Measurements from ENCODE around the gene ZNF775. TPM values are rescaled to one million over a fixed set of nuclear protein-coding genes. Genes with fewer than 3 reads are reported as not detected.

The ZNF775 gene
- total and polyA plus RNA-seq, 9 donors: 5.4 to 8.0 (median 6.2) TPM

DNA sequence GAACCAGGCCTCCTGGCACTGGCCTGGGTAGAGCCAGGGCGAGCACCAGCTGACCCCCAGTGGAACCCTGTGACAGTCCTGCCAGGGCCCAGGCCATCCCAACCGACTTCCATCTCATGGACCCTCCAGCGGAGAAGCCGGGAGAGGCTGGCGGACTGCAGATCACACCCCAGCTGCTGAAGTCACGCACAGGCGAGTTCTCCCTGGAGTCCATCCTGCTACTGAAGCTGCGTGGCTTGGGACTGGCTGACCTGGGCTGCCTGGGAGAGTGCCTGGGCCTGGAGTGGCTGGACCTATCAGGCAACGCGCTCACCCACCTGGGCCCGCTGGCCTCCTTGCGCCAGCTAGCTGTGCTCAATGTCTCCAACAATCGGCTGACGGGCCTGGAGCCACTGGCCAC is 42.4 kb upstream of the ZNF775 start:
- Histone ChIP-seq H3K36me3 (ENCODE audit: control insufficient read depth, insufficient read depth, low read length) (peaks cover 14% of the 10 kb centered on the region), H3K4me3 (ENCODE audit: low read length) (no peak overlapping the region), H3K4me1 (ENCODE audit: control insufficient read depth, insufficient read depth, low read length) (peaks cover 54% of the 10 kb centered on the region), H3K27ac (ENCODE audit: low read length) (no peak overlapping the region), H3K27me3 (ENCODE audit: control insufficient read depth, insufficient read depth, low read length) (peaks cover 17% of the 10 kb centered on the region), H3K9me3 (replicated peaks; ENCODE audit: control insufficient read depth, low read depth, low read length) (no peaks in the 10 kb centered on the region)
- no peak for DNase-seq
- 87% methylated on average over 14 of the region's 14 CpGs for WGBS (ENCODE audit: insufficient coverage)

DNA sequence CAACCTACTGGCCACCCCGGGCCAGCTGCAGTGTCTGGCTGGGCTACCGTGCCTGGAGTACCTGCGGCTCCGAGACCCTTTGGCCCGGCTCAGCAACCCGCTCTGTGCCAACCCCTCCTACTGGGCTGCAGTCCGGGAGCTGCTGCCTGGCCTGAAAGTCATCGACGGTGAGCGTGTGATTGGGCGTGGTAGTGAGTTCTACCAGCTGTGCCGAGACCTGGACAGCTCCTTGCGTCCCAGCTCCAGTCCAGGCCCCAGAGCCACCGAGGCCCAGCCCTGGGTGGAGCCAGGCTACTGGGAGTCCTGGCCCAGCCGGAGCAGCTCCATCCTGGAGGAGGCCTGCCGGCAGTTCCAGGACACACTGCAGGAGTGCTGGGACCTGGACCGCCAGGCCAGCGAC is 42.0 kb upstream of the ZNF775 start:
- H3K4me1 ChIP-seq (ENCODE audit: control insufficient read depth, insufficient read depth, low read length): peaks cover 54% of the 10 kb centered on the region
- H3K27ac ChIP-seq (ENCODE audit: low read length): no peak overlapping the region
- no peak for DNase-seq
- 86% methylated on average over 18 of the region's 18 CpGs for WGBS (ENCODE audit: insufficient coverage)
- H3K4me3 ChIP-seq (ENCODE audit: low read length): no peak overlapping the region
- peaks cover 21% of the 10 kb centered on the region for H3K27me3 ChIP-seq (ENCODE audit: control insufficient read depth, insufficient read depth, low read length)
- no peaks in the 10 kb centered on the region for H3K9me3 ChIP-seq (replicated peaks; ENCODE audit: control insufficient read depth, low read depth, low read length)
- H3K36me3 ChIP-seq (ENCODE audit: control insufficient read depth, insufficient read depth, low read length): peaks cover 14% of the 10 kb centered on the region

DNA sequence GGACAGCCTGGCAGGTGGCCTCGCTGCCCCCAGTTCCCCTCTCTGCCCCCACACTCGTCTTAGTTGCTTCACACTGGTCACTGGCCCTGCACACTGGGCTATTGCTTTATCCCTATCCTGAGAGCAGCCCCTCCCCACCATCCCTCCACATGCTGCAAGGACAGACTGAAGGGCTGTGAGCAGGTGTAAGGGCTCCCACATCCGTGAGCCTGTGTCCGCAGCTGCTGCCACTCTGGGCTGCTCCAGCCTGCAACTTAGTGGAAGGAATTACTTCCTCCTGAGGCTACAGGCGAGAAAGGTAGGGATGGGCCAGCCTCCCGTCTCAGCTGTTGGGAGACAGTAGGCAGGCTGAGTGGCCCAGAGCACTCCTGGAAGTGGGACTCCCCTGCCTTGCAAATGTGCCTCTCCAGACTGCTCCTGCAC is 41.5 kb upstream of the ZNF775 start:
- peaks cover 14% of the 10 kb centered on the region for H3K36me3 ChIP-seq (ENCODE audit: control insufficient read depth, insufficient read depth, low read length)
- no peak overlapping the region for H3K27ac ChIP-seq (ENCODE audit: low read length)
- no peaks in the 10 kb centered on the region for H3K9me3 ChIP-seq (replicated peaks; ENCODE audit: control insufficient read depth, low read depth, low read length)
- peaks cover 54% of the 10 kb centered on the region for H3K4me1 ChIP-seq (ENCODE audit: control insufficient read depth, insufficient read depth, low read length)
- WGBS (ENCODE audit: insufficient coverage): 68% methylated on average over 4 of the region's 6 CpGs
- peak; percentile 39 for DNase-seq
- peaks cover 25% of the 10 kb centered on the region for H3K27me3 ChIP-seq (ENCODE audit: control insufficient read depth, insufficient read depth, low read length)
- no peak overlapping the region for H3K4me3 ChIP-seq (ENCODE audit: low read length)

DNA sequence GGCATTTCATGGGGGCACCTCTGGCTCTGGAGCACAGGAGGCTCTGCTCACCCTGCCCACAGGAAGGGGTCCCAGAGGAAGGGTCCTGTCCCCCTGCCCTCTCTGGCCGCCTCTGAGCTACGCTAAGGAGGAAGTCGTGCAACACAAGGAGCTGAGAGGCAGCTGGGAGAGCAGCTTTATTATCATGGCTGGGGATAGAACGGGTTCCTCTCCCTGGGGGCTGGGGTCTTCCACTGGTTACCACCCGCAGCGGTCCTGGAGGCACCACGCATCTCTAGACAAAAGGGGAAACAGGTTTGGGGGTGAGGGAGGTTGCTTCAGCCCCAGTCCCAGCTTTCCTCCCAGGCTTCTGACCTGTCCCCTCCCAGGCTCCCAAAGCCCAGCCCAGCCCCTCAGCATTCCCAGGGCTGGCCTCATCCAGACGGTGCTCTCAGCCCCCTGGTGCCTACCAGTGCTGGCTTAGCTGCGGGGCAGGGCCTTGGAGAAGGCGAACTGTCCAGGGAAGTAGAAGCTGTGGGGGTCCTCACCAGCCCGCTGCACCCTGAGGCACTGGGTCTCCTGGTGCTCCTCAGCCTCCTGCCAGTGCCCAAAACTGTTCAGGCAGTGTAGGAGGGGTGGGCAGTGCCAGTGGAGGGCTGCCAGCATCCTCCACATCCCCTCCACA is 40.8 kb upstream of the ZNF775 start:
- Histone ChIP-seq H3K36me3 (ENCODE audit: control insufficient read depth, insufficient read depth, low read length) (peaks cover 14% of the 10 kb centered on the region), H3K27ac (ENCODE audit: low read length) (no peak overlapping the region), H3K4me3 (ENCODE audit: low read length) (no peak overlapping the region), H3K27me3 (ENCODE audit: control insufficient read depth, insufficient read depth, low read length) (peaks cover 27% of the 10 kb centered on the region), H3K9me3 (replicated peaks; ENCODE audit: control insufficient read depth, low read depth, low read length) (no peaks in the 10 kb centered on the region), H3K4me1 (ENCODE audit: control insufficient read depth, insufficient read depth, low read length) (peaks cover 54% of the 10 kb centered on the region)
- DNase-seq: no peak
- WGBS (ENCODE audit: insufficient coverage): 64% methylated on average over 5 of the region's 11 CpGs

DNA sequence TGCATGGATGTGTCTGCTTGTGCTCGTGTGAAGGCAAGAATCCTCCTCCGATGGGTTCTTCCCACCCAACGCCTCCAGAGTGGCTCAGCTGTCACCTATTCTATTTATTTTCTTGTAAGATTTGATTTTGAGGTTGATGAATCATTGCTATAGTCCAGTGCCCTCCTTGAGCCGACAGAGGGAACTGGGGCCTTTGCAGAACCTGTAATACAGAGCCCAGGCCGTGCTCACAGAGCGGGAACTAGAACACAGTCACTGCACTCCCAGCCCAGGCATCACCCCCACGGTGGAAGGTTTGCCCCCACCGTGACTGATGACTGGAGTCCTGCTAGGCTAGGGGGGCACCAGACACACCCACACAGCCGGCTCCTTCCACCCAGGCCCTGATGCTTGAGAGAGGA is 39.7 kb upstream of the ZNF775 start:
- Histone ChIP-seq H3K27ac (ENCODE audit: low read length) (no peak overlapping the region), H3K4me1 (ENCODE audit: control insufficient read depth, insufficient read depth, low read length) (peaks cover 54% of the 10 kb centered on the region)
- WGBS (ENCODE audit: insufficient coverage): 90% methylated on average over 2 of the region's 9 CpGs

DNA sequence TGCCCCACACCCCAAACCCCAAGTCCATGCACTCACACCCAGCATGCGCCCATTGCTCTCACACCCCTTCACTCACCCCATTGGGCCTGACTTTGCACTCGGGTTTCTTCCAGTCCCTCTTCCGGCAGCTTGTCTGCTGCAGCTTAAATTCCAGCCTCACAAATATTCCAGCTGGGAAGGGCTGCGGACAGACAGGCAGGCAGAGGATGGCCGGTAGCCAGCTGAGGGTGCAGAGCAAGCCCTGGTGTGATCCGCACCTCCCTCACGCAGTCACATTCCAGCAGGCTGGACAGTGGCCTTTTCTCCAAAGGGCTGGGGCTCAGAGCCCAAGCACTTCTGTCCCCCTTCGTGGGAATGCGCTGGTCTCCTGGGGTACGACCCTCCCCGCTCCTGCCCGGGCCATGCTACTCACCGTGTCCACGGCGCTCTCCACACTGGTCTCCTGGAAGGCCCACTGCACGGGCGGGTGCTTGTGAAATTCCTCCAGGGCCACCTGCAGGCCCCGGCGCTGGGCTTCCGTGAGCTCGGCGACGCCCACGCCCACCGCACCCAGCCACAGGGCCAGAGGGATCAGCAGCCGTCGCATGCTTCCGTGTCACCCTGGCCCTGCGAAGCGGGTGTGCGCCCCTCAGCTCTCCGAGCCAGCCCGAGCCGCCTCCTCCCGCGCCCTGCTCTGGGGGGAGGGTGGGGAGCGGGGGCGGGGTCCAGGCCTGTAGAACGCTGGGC is 38.9 kb upstream of the ZNF775 start:
- peak overlapping the region; percentile 51 for H3K27ac ChIP-seq (ENCODE audit: low read length)
- peak; percentile 59 for DNase-seq
- H3K4me3 ChIP-seq (ENCODE audit: low read length): peak overlapping the region; percentile 58
- H3K36me3 ChIP-seq (ENCODE audit: control insufficient read depth, insufficient read depth, low read length): peaks cover 14% of the 10 kb centered on the region
- peaks cover 9% of the 10 kb centered on the region for H3K9me3 ChIP-seq (replicated peaks; ENCODE audit: control insufficient read depth, low read depth, low read length)
- H3K4me1 ChIP-seq (ENCODE audit: control insufficient read depth, insufficient read depth, low read length): peaks cover 54% of the 10 kb centered on the region
- WGBS (ENCODE audit: insufficient coverage): 9% methylated on average over 24 of the region's 39 CpGs
- peaks cover 31% of the 10 kb centered on the region for H3K27me3 ChIP-seq (ENCODE audit: control insufficient read depth, insufficient read depth, low read length)

More for the DNA sequence above, 39.7 kb upstream of the ZNF775 start:
- no peak for DNase-seq
- Histone ChIP-seq H3K27me3 (ENCODE audit: control insufficient read depth, insufficient read depth, low read length) (peaks cover 31% of the 10 kb centered on the region), H3K4me3 (ENCODE audit: low read length) (no peak overlapping the region), H3K9me3 (replicated peaks; ENCODE audit: control insufficient read depth, low read depth, low read length) (peaks cover 8% of the 10 kb centered on the region), H3K36me3 (ENCODE audit: control insufficient read depth, insufficient read depth, low read length) (peaks cover 14% of the 10 kb centered on the region)

DNA sequence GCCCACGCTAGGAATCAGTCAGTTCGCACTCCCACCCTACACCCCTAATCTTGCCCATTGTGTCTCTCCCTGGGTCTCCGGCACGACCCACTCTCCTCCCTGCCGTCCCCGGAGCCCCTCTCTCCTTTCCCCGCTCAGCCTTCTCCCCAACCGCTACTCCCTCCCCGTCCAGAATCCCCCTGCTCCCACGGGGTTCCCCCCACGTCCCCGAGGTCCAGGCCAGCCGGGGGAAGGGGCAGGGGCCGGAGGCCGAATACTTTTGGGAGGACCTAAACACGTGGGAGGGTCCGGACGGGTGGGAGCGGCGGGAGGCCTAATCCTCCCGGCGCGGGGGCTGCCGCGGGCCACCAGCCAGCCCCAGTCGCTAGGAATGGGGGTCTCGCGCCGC is 38.3 kb upstream of the ZNF775 start:
- Histone ChIP-seq H3K36me3 (ENCODE audit: control insufficient read depth, insufficient read depth, low read length) (peaks cover 14% of the 10 kb centered on the region), H3K27ac (ENCODE audit: low read length) (peak overlapping the region; percentile 42), H3K27me3 (ENCODE audit: control insufficient read depth, insufficient read depth, low read length) (peaks cover 33% of the 10 kb centered on the region), H3K9me3 (replicated peaks; ENCODE audit: control insufficient read depth, low read depth, low read length) (peaks cover 9% of the 10 kb centered on the region), H3K4me1 (ENCODE audit: control insufficient read depth, insufficient read depth, low read length) (peaks cover 48% of the 10 kb centered on the region), H3K4me3 (ENCODE audit: low read length) (peak overlapping the region; percentile 58)
- under 1% methylated on average over 15 of the region's 29 CpGs for WGBS (ENCODE audit: insufficient coverage)
- DNase-seq: no peak

DNA sequence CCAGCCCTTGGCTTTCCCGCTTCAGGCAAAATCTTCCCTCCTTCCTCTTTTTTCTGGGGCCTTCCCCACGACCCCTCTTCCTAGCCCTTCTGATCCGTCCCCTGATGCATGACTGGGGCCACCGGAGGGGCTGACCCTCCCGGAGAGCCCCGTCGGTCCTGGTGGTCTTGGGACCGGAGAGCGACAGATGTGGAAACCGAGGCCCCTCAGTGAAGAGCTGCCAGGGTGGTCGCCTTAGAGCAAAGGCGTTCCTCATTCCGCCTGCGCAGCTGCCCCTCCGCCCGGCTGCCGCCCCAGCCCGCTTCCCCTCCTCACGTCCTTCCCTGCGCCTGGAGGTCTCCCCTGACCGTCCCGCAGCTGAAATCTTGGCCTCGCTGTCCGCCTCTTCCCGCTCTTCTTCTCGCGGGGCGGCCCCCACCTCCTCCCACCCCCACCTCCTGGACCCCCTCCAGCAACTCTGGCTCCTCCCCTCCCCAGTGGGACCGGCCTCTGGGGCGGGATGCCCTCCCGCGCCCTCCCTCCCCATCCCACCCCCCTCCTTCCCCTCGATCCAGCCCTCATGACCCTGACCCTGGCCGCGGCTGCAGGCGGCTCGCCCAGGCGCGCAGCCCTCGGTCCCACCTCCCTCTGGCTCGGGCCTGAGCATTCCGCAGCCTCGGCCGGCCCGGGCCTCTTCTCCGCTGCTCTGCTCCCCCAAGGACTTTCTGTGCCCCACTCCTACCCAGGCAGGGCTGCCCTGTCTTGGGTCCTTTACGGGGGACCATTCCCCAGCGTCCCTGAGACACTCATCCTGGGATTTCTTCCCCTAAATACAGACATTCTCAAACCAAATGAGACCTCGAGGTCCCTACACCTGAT is 37.6 kb upstream of the ZNF775 start, which contains the start of gene RARRES2:
Gene RARRES2 (minus strand): TSS at position 367 of the 858 bp plus-strand sequence. CDS start 1,020 bp downstream, outside the sequence.
- Histone ChIP-seq H3K4me3 (ENCODE audit: low read length) (peak within 1 kb of the TSS; percentile 58), H3K27me3 (ENCODE audit: control insufficient read depth, insufficient read depth, low read length) (peaks cover 36% of the 10 kb centered on the region), H3K4me1 (ENCODE audit: control insufficient read depth, insufficient read depth, low read length) (peaks cover 47% of the 10 kb centered on the region), H3K9me3 (replicated peaks; ENCODE audit: control insufficient read depth, low read depth, low read length) (peaks cover 9% of the 10 kb centered on the region), H3K27ac (ENCODE audit: low read length) (peak within 1 kb of the TSS; percentile 42), H3K36me3 (ENCODE audit: control insufficient read depth, insufficient read depth, low read length) (peaks cover 14% of the 10 kb centered on the region)
- WGBS (ENCODE audit: insufficient coverage): 2% methylated on average over 42 of the region's 49 CpGs
- DNase-seq: peak; percentile 73

DNA sequence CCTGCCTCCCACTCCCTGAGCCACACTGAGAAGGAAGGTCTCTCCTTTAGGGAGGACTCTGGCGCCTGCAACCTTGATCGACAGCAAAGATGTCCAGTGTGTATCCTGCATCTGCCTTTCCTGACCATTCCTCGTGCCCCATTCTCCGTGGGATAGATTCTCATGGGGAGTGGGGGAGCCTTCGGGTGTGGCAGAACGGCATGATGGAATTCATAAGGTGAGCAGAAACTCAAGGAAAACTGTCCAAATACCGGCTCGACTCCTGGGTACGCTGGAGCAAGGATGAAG is 37.1 kb upstream of the ZNF775 start:
- Histone ChIP-seq H3K27ac (ENCODE audit: low read length) (no peak overlapping the region), H3K9me3 (replicated peaks; ENCODE audit: control insufficient read depth, low read depth, low read length) (peaks cover 9% of the 10 kb centered on the region), H3K36me3 (ENCODE audit: control insufficient read depth, insufficient read depth, low read length) (peaks cover 9% of the 10 kb centered on the region), H3K27me3 (ENCODE audit: control insufficient read depth, insufficient read depth, low read length) (peaks cover 38% of the 10 kb centered on the region), H3K4me1 (ENCODE audit: control insufficient read depth, insufficient read depth, low read length) (peaks cover 43% of the 10 kb centered on the region), H3K4me3 (ENCODE audit: low read length) (no peak overlapping the region)
- WGBS (ENCODE audit: insufficient coverage): 70% methylated on average over 7 of the region's 9 CpGs
- DNase-seq: no peak

DNA sequence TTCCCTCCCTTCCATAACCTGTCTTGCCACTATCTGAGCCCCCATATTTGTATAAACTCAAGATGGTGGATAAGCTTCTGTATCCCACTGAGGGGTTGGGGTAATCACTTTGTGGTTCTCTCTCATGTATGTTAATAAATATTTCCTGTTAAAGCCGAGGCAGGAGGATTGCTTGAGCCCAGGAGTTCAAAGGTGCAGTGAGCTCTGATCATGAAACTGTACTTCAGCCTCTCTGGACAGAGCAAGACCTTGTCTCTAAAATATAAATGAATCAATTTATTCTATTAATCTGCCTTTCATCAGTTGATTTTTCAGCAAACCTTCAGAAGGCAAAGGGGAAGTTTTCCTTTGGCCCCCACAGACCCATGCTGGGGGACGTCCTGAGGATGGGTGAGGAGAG is 35.9 kb upstream of the ZNF775 start:
- Histone ChIP-seq H3K27ac (ENCODE audit: low read length) (no peak overlapping the region), H3K27me3 (ENCODE audit: control insufficient read depth, insufficient read depth, low read length) (peaks cover 40% of the 10 kb centered on the region), H3K4me1 (ENCODE audit: control insufficient read depth, insufficient read depth, low read length) (peaks cover 32% of the 10 kb centered on the region), H3K36me3 (ENCODE audit: control insufficient read depth, insufficient read depth, low read length) (peaks cover 2% of the 10 kb centered on the region), H3K4me3 (ENCODE audit: low read length) (no peak overlapping the region), H3K9me3 (replicated peaks; ENCODE audit: control insufficient read depth, low read depth, low read length) (peaks cover 9% of the 10 kb centered on the region)
- no peak for DNase-seq
- 91% methylated on average over 1 of the region's 2 CpGs for WGBS (ENCODE audit: insufficient coverage)

All from muscle of leg (tissue), 11 donors.